Activated CD4-positive, alpha-beta T cell treated with anti-CD3 and anti-CD28 coated beads, Interleukin-2, amount 10 ng/mL, durations not matched to agents 24 days and 14 days (primary cell): Measurements from ENCODE around the gene GRHL3. TPM values are rescaled to one million over a fixed set of nuclear protein-coding genes. Genes with fewer than 3 reads are reported as not detected.

Experiments
- DNase-seq: peaks from one replicate; pipeline ENCODE4 v3.0.0; 2022
- H3K27ac Mint-ChIP-seq: one replicate; pipeline ENCODE4 v1.8.0; 2022; ENCODE audit warnings: mild to moderate bottlenecking, mixed read lengths
- H3K27me3 Mint-ChIP-seq: one replicate; pipeline ENCODE4 v1.8.0; 2022; ENCODE audit warnings: mixed read lengths
- H3K36me3 Mint-ChIP-seq: one replicate; pipeline ENCODE4 v1.8.0; 2022; ENCODE audit warnings: low read depth, mild to moderate bottlenecking, mixed read lengths
- H3K4me1 Mint-ChIP-seq: one replicate; pipeline ENCODE4 v1.8.0; 2021; ENCODE audit warnings: mixed read lengths
- H3K4me3 Mint-ChIP-seq: one replicate; pipeline ENCODE4 v1.8.0; 2022; ENCODE audit warnings: mild to moderate bottlenecking, moderate library complexity, mixed read lengths
- H3K9me3 Mint-ChIP-seq: one replicate; pipeline ENCODE4 v1.8.0; 2021; ENCODE audit warnings: mixed read lengths
- intact Hi-C: fragments of 100-400 bp; cut with micrococcal nuclease; formaldehyde crosslinking; loops from one replicate; pipeline ENCODE4 v1.15.1; 2023
- total RNA-seq: library from RNA; stranded (reverse); gene quantifications from 2 replicates; pipeline ENCODE4 v1.2.3, GENCODE V29; 2022

Gene GRHL3
- total RNA-seq, 1 donor from 2014 or later = not detected

GRCh38 chr1:24369199-24369598 lies 50.0 kb downstream of the GRHL3 start:
- H3K4me3 Mint-ChIP-seq = no peak overlapping the region
- no peak for DNase-seq
- peaks cover 25% of the 10 kb centered on the region for H3K4me1 Mint-ChIP-seq
- peaks cover 2% of the 10 kb centered on the region for H3K27me3 Mint-ChIP-seq
- H3K9me3 Mint-ChIP-seq = no peaks in the 10 kb centered on the region
- peaks cover 1% of the 10 kb centered on the region for H3K36me3 Mint-ChIP-seq
- no peak overlapping the region for H3K27ac Mint-ChIP-seq
- intact Hi-C loops = no loop called here

DNA sequence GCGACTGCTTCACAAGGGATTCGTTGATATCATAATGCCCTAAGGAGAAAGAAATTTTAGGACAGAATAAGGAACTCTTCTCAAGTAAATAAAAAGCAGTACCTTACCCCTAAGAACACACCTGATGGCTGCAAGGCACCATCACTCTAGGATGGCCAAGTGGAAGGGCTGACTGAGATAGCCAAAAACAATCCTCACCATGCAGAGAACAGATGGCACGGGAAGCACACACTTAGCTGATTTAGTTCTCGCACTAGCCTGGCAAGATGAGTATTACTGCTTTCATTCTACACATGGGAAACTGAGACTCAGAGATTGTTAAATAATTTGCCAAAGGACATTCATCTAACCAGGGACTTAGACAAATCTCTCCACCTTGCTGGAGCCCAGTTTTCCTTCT lies 50.6 kb downstream of the GRHL3 start:
- intact Hi-C loops = no loop called here
- H3K36me3 Mint-ChIP-seq = peaks cover 1% of the 10 kb centered on the region
- peaks cover 2% of the 10 kb centered on the region for H3K27me3 Mint-ChIP-seq
- no peak overlapping the region for H3K4me3 Mint-ChIP-seq
- DNase-seq = no peak
- peaks cover 19% of the 10 kb centered on the region for H3K4me1 Mint-ChIP-seq
- no peak overlapping the region for H3K27ac Mint-ChIP-seq
- no peaks in the 10 kb centered on the region for H3K9me3 Mint-ChIP-seq

DNA sequence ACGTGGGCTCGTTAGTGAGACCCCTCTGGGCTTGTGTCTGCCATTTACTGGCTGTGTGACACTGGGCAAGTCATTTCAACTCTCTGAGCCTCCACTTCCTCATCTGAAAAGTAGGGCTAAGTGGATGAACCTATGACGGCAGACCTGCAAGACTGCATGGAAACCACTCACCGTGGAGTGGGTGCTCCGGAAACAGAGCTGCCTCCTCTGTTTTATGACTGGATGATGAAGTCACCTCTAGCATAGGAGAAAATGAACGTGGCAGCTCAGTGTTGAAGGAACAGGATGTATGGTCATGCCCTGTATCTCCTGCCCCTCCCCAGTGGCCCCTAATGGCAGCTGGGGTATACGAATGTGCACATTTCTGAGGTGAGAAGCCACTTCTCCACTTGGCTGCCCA lies 53.9 kb downstream of the GRHL3 start:
- no peak for DNase-seq
- H3K36me3 Mint-ChIP-seq = no peaks in the 10 kb centered on the region
- peaks cover 3% of the 10 kb centered on the region for H3K4me1 Mint-ChIP-seq
- no peaks in the 10 kb centered on the region for H3K27me3 Mint-ChIP-seq
- H3K9me3 Mint-ChIP-seq = no peaks in the 10 kb centered on the region
- no peak overlapping the region for H3K27ac Mint-ChIP-seq
- no peak overlapping the region for H3K4me3 Mint-ChIP-seq
- intact Hi-C loops = no loop called here

DNA sequence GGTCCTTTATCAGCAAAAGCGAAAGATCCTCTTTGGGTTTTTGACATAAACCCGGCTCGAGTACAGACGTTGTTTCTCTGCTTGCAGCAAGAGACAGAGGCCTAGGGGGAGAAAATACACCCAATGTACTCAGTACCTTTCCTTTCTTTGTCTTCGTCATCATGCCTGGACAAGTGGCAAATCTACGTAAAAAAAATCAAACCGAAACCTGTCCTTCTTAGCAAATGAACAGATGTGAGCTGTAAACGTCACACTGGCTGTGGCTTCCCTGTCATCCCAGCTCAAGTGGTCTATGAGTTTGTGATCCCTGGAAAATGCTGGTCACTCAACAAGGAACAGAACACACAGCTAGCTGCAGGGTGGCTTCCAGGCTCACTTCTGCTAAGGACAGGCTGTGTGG lies 54.6 kb downstream of the GRHL3 start:
- Mint-ChIP-seq H3K9me3 (no peaks in the 10 kb centered on the region), H3K36me3 (no peaks in the 10 kb centered on the region), H3K4me1 (peaks cover 3% of the 10 kb centered on the region), H3K4me3 (no peak overlapping the region), H3K27ac (no peak overlapping the region), H3K27me3 (no peaks in the 10 kb centered on the region)
- intact Hi-C loops = no loop called here
- DNase-seq = no peak

- H3K27me3 Mint-ChIP-seq = no peaks in the 10 kb centered on the region
- H3K9me3 Mint-ChIP-seq = no peaks in the 10 kb centered on the region
- intact Hi-C loops = no loop called here
- H3K36me3 Mint-ChIP-seq = no peaks in the 10 kb centered on the region
- H3K4me1 Mint-ChIP-seq = peaks cover 3% of the 10 kb centered on the region
- DNase-seq = no peak
- H3K27ac Mint-ChIP-seq = no peak overlapping the region
- no peak overlapping the region for H3K4me3 Mint-ChIP-seq
Observed at GRCh38 chr1:24374891-24375786, 56.0 kb downstream of the GRHL3 start.

GRCh38 chr1:24379733-24380315 lies 60.7 kb downstream of the GRHL3 start:
- no peak overlapping the region for H3K27ac Mint-ChIP-seq
- H3K4me3 Mint-ChIP-seq = no peak overlapping the region
- peaks cover 11% of the 10 kb centered on the region for H3K36me3 Mint-ChIP-seq
- peaks cover 10% of the 10 kb centered on the region for H3K4me1 Mint-ChIP-seq
- DNase-seq = no peak
- no peaks in the 10 kb centered on the region for H3K27me3 Mint-ChIP-seq
- no peaks in the 10 kb centered on the region for H3K9me3 Mint-ChIP-seq
- intact Hi-C loops = no loop called here

DNA sequence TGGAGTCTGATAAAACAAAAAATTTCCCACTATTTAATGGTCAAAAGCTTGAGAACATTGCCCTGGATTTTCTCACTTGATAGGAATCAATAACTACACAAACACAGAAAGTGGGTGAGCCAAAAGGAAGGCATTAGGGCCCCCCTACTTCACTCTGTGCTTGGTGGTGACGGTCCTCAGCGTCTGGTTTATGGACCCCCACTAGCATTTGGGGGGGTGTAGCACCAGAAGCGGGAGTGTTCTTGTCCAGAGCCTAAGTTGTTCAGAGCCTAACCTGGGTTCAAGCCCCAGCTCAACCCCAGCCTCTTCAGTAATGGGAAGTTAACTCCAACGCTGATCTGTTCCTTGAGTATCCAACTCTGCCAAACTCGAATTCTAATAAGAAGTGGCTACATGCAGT lies 61.4 kb downstream of the GRHL3 start:
- H3K9me3 Mint-ChIP-seq = no peaks in the 10 kb centered on the region
- DNase-seq = no peak

GRCh38 chr1:24381256-24381655 lies 62.1 kb downstream of the GRHL3 start:
- Mint-ChIP-seq H3K27ac (no peak overlapping the region), H3K9me3 (no peaks in the 10 kb centered on the region), H3K27me3 (no peaks in the 10 kb centered on the region), H3K4me3 (no peak overlapping the region), H3K4me1 (peaks cover 23% of the 10 kb centered on the region), H3K36me3 (peaks cover 11% of the 10 kb centered on the region)
- DNase-seq = peak; percentile 32
- intact Hi-C loops = no loop called here

More for the DNA sequence above, 61.4 kb downstream of the GRHL3 start:
- intact Hi-C loops = no loop called here
- Mint-ChIP-seq H3K4me3 (no peak overlapping the region), H3K4me1 (peaks cover 17% of the 10 kb centered on the region), H3K27me3 (no peaks in the 10 kb centered on the region), H3K36me3 (peaks cover 11% of the 10 kb centered on the region), H3K27ac (no peak overlapping the region)

- Mint-ChIP-seq H3K4me3 (no peak overlapping the region), H3K36me3 (peaks cover 12% of the 10 kb centered on the region), H3K27ac (no peak overlapping the region), H3K4me1 (peaks cover 31% of the 10 kb centered on the region), H3K27me3 (no peaks in the 10 kb centered on the region), H3K9me3 (no peaks in the 10 kb centered on the region)
- peak; percentile 48 for DNase-seq
- intact Hi-C loops = no loop called here
Observed at GRCh38 chr1:24382165-24382577, 63.0 kb downstream of the GRHL3 start.

DNA sequence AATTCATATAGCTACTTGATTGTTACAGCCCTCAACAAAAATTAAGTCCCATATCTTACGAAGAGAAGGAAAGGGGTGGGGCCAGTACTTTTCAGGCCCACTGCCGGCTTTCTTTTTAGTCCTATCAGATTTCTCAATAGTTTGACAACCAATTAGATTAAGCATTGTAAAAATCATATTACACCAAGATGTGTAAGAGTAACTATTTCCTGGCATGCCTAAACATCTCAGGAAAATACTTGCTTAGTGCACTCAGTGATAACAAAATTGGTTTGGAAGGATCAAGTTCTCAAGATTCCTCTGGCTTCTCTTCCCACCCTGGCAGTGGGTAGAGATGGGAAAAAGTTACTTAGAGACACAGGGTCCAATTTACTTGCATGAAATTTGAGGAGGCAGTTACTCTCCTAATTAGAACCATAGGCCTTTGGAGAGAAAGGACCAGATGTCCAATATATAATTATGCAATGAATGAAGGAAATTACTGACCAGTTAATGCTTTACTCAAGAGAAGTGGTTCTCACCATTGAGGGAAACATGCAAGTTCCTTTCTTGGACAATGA lies 64.3 kb downstream of the GRHL3 start:
- Mint-ChIP-seq H3K9me3 (no peaks in the 10 kb centered on the region), H3K27me3 (no peaks in the 10 kb centered on the region), H3K27ac (no peak overlapping the region), H3K4me3 (no peak overlapping the region), H3K4me1 (peaks cover 31% of the 10 kb centered on the region), H3K36me3 (peaks cover 13% of the 10 kb centered on the region)
- intact Hi-C loops = no loop called here
- DNase-seq = no peak

DNA sequence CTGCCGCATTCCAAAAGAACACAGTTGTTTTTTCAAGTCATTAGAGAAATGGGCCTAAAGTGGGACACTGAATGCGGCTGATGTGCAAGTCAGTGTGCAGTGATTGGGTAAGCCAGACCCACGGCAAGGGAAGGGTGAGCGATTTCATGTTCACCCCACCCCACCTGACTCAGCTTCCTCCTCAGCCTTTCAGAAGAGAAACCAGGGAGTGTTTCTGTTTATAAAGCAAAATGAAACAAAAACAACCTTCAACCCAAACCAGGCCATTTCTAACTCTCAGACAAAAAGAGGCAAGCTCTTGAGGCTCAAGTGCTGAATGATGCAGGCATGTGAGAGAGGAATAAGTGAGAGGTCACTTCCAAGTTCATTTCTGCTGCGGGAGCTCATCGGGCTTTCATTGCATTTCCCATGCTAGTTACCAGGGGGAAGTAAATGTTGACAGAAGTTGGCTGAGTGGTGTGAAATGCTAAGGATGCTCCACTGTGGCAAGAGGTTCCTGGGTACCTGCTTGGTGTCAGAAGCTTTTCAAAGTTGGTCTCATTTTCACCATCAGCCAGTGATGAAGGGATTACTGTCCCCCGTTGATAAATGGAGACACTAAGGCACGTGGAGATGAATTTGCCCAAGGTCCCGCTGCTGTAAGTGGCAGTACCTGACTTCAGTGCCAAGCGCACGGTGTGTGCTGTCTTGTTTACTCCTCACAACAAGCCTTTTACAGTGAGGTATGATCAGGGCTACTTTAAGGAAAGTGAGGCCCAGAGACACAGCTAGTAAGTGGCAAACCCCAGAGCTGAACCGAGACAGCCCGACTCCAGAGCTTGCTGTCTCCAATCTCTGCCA lies 65.3 kb downstream of the GRHL3 start:
- peak overlapping the region; percentile 65 for H3K4me3 Mint-ChIP-seq
- H3K4me1 Mint-ChIP-seq = peaks cover 31% of the 10 kb centered on the region
- no peaks in the 10 kb centered on the region for H3K9me3 Mint-ChIP-seq
- peak; percentile 83 for DNase-seq
- peak overlapping the region; percentile 79 for H3K27ac Mint-ChIP-seq
- intact Hi-C loops = loop anchor here (1.0 kb wide), 3 partner anchors 19 to 62 kb away; no protein-coding TSS in a partner anchor
- H3K36me3 Mint-ChIP-seq = peaks cover 14% of the 10 kb centered on the region
- no peaks in the 10 kb centered on the region for H3K27me3 Mint-ChIP-seq

DNA sequence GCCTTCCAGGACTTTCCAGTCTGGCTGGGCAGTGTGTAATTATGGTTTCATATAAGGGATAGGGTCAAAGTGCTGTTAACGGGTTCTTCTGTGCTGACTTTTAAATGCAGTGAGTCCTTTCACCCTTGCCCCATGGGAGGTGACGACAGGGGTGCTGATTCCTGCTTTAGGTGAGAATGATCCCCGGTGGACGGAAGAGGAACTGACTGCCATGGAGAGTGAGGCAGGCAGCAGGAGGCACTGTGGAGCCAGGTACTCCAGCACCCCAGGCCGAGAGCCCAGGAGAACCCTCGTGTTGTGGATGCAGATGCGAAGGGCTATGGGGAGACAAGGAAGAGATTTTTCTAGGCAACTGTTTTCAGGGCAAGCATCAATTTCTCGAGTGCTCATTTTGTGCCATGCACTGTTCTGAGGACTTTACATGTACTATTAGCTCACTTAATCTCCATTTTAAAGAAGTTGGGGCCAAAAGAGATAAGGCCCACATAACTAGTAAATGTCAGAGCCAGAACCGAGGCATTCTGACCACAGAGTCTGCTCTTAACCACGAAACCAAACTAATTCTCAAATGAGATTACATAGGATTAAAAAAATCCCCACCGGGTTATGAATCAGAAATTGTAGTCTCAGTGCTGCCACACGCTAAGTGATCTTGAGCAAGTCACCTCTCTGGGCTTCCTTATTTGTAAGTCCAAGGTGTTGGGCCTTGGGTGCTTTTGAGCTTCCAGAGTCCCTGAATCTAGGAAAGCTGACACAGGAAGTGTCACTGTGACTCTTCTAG lies 66.2 kb downstream of the GRHL3 start:
- peaks cover 34% of the 10 kb centered on the region for H3K4me1 Mint-ChIP-seq
- intact Hi-C loops = no loop called here
- H3K27ac Mint-ChIP-seq = peak overlapping the region; percentile 62
- H3K9me3 Mint-ChIP-seq = no peaks in the 10 kb centered on the region
- peak overlapping the region; percentile 65 for H3K4me3 Mint-ChIP-seq
- peaks cover 16% of the 10 kb centered on the region for H3K36me3 Mint-ChIP-seq
- peak; percentile 74 for DNase-seq
- H3K27me3 Mint-ChIP-seq = no peaks in the 10 kb centered on the region

GRCh38 chr1:24386241-24386640 lies 67.1 kb downstream of the GRHL3 start:
- DNase-seq = peak; percentile 49
- Mint-ChIP-seq H3K4me1 (peaks cover 35% of the 10 kb centered on the region), H3K36me3 (peaks cover 15% of the 10 kb centered on the region), H3K27ac (peak overlapping the region; percentile 32), H3K27me3 (no peaks in the 10 kb centered on the region), H3K9me3 (no peaks in the 10 kb centered on the region), H3K4me3 (no peak overlapping the region)
- intact Hi-C loops = no loop called here
